Mesothelial cell of epicardium (in vitro differentiated cells): ENCODE results near the gene ALMS1. TPM values are rescaled to one million over a fixed set of nuclear protein-coding genes. Genes with fewer than 3 reads are reported as not detected.

Source experiments
- DNase-seq, 2 experiments: peaks; one replicate each; pipeline ENCODE4 v3.0.0; 2021; ENCODE audit warnings: low spot score in 2 of 2; ENCODE audit not compliant: unreplicated experiment in 2 of 2
- H3K27ac Mint-ChIP-seq: 2 replicates; pipeline ENCODE4 v1.8.0; 2021; ENCODE audit warnings: mixed read lengths
- H3K27me3 Mint-ChIP-seq: 2 replicates; pipeline ENCODE4 v1.8.0; 2021; ENCODE audit warnings: low read depth, mixed read lengths
- H3K36me3 Mint-ChIP-seq: 2 replicates; pipeline ENCODE4 v1.8.0; 2021; ENCODE audit warnings: mixed read lengths
- H3K4me1 Mint-ChIP-seq: 2 replicates; pipeline ENCODE4 v1.8.0; 2021; ENCODE audit warnings: mixed read lengths
- H3K4me3 Mint-ChIP-seq: 2 replicates; pipeline ENCODE4 v1.8.0; 2021; ENCODE audit warnings: mild to moderate bottlenecking, moderate library complexity, mixed read lengths
- H3K9me3 Mint-ChIP-seq: 2 replicates; pipeline ENCODE4 v1.8.0; 2021; ENCODE audit warnings: mixed read lengths
- total RNA-seq: library from RNA; stranded (reverse); gene quantifications from 3 replicates; pipeline ENCODE4 v1.2.1, GENCODE V29; 2021
- TF ChIP-seq, protein P1 (sequence below): fragments of 200-600 bp; sonication (generic); IDR thresholded peaks from one replicate; pipeline ENCODE4 v1.5.0; 2021; ENCODE audit warnings: antibody characterized with exemption; ENCODE audit not compliant: unreplicated experiment

Gene ALMS1
- total RNA-seq, 1 donor from 2014 or later = 42.2 TPM

DNA sequence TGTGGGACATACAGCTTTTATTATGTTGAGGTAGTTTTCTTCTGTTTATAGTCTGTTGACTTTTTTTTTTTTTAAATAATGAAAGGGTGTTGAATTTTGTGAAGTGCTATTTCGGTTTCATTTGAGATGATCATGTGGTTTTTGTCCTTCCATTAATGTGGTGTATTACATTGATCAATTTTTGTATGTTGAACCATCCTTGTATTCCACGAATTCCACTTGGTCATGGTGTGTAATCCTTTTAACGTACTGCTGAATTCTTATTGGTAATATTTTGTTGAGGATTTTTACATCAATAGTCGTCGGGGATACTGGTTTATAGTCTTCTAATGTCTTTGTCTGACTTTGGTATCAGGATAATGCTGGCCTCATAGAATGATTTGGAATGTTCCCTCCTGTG lies 18.8 kb downstream of the ALMS1 start:
- TF ChIP-seq, protein P1, sequence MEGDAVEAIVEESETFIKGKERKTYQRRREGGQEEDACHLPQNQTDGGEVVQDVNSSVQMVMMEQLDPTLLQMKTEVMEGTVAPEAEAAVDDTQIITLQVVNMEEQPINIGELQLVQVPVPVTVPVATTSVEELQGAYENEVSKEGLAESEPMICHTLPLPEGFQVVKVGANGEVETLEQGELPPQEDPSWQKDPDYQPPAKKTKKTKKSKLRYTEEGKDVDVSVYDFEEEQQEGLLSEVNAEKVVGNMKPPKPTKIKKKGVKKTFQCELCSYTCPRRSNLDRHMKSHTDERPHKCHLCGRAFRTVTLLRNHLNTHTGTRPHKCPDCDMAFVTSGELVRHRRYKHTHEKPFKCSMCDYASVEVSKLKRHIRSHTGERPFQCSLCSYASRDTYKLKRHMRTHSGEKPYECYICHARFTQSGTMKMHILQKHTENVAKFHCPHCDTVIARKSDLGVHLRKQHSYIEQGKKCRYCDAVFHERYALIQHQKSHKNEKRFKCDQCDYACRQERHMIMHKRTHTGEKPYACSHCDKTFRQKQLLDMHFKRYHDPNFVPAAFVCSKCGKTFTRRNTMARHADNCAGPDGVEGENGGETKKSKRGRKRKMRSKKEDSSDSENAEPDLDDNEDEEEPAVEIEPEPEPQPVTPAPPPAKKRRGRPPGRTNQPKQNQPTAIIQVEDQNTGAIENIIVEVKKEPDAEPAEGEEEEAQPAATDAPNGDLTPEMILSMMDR = no peak
- Mint-ChIP-seq H3K9me3 (peaks cover 39% of the 10 kb centered on the region), H3K36me3 (peaks cover 50% of the 10 kb centered on the region), H3K4me3 (no peak overlapping the region), H3K27me3 (no peaks in the 10 kb centered on the region), H3K27ac (no peak overlapping the region), H3K4me1 (no peaks in the 10 kb centered on the region)
- DNase-seq = no peak

DNA sequence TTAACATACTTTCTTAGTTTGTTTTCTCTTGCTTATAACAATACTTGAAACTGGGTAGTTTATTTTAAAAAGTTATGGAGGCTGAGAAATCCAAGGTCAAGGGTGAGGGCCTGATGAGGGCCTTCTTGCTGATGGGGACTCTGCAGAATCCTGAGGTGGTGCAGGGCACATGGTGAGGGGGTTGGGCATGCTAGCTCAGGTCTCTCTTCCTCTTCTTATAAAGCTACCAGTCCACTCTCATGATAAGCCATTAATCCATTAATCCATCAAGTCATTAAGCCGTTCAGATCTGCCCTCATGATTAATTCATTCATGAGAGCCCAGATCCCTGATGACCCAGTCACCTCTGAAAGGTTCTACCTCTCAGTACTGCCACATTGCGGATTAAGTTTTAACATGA lies 21.4 kb downstream of the ALMS1 start:
- no peak for DNase-seq
- no peak overlapping the region for H3K27ac Mint-ChIP-seq
- peaks cover 44% of the 10 kb centered on the region for H3K9me3 Mint-ChIP-seq
- no peak overlapping the region for H3K4me3 Mint-ChIP-seq
- no peaks in the 10 kb centered on the region for H3K27me3 Mint-ChIP-seq
- H3K36me3 Mint-ChIP-seq = peaks cover 45% of the 10 kb centered on the region
- H3K4me1 Mint-ChIP-seq = no peaks in the 10 kb centered on the region
- TF ChIP-seq, protein P1 = no peak

DNA sequence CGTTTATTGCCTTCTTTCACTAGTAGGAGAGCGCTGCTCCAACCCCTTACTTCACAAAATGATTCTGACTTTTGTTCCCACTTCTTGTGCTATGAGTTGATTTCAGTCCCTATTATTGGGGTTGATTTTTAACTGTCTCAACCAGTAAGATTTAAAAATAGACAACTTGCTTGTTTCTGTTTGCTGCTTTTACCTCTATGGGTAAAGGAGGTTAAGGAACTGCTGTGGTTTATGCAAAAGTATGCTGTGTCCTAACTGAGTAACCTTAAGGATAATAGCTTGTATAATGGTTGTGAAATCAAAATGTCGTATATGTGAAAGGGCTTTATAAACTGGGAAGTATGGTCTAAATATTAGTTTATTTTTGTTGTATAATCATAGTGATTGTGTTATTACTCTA lies 22.6 kb downstream of the ALMS1 start:
- Mint-ChIP-seq H3K4me3 (no peak overlapping the region), H3K27me3 (no peaks in the 10 kb centered on the region), H3K36me3 (peaks cover 37% of the 10 kb centered on the region), H3K4me1 (no peaks in the 10 kb centered on the region), H3K9me3 (peaks cover 36% of the 10 kb centered on the region), H3K27ac (no peak overlapping the region)
- TF ChIP-seq, protein P1 = no peak
- DNase-seq = no peak

DNA sequence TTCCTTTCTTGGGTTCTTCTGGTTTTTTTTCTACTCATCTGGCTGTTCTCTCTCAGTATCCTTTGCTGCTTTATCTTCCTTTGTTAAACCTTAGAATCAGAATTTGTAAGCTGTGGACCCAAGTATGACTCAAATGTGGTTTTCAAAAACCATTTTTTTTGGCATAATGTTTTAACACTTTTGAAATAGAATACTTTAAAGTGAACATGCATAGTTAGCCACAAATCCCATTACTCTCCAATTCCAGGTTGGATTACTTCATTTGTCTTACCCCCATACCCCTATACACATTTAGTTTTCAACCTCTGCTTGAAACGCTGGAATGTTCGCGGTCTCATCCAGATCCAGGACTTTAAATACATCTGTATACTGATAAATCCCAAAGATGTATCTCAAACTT lies 29.1 kb downstream of the ALMS1 start:
- Mint-ChIP-seq H3K27ac (no peak overlapping the region), H3K4me1 (peaks cover 4% of the 10 kb centered on the region)
- TF ChIP-seq, protein P1 = no peak

DNA sequence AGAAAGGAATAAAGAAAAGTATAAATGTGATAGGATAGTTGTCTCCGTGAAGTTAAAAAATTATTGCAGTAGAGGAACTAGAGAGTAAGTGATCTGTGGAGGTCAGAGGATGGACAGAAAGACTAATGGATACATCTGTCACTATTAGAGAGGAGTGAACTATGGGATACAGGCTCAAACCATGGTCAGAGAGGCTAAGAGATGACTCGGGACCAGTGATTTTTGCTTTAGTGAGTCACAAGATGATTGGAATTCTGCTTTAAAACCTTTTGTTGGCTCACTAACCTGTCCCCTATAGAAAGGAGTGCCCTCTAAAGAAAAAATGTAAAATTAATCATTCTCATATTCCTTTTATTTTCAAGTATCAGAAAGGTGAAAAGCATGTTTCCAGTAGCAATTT lies 30.3 kb downstream of the ALMS1 start:
- TF ChIP-seq, protein P1 = no peak
- no peaks in the 10 kb centered on the region for H3K27me3 Mint-ChIP-seq
- peaks cover 4% of the 10 kb centered on the region for H3K4me1 Mint-ChIP-seq
- H3K9me3 Mint-ChIP-seq = peaks cover 7% of the 10 kb centered on the region
- peaks cover 8% of the 10 kb centered on the region for H3K36me3 Mint-ChIP-seq
- no peak for DNase-seq
- no peak overlapping the region for H3K4me3 Mint-ChIP-seq
- no peak overlapping the region for H3K27ac Mint-ChIP-seq

More for the DNA sequence above, 29.1 kb downstream of the ALMS1 start:
- Mint-ChIP-seq H3K36me3 (peaks cover 15% of the 10 kb centered on the region), H3K9me3 (peaks cover 13% of the 10 kb centered on the region), H3K4me3 (no peak overlapping the region), H3K27me3 (no peaks in the 10 kb centered on the region)
- DNase-seq = no peak

DNA sequence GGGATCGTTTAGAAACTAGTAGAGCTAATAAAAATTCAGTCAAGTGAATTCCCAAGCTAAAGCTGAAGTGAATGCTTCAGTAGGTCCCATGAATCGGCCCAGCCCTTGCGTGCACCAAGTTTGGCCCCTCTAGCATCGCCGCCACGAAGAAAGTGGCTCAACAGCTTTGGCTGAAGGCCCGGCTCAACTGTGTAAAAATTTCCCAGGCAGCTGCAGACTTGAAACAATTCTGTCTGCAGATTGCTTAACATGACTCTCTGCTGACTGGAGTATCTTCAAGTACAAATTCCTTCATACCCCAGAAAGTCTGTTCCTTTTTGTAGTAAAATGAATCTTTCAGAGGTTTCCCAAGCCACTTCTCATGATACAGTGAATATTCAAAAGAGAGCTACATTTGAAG lies 32.7 kb downstream of the ALMS1 start:
- H3K27ac Mint-ChIP-seq = peak overlapping the region; percentile 53
- peak; percentile 23 to 40 for DNase-seq
- peaks cover 4% of the 10 kb centered on the region for H3K4me1 Mint-ChIP-seq
- TF ChIP-seq, protein P1 = no peak
- no peaks in the 10 kb centered on the region for H3K9me3 Mint-ChIP-seq
- no peaks in the 10 kb centered on the region for H3K27me3 Mint-ChIP-seq
- H3K4me3 Mint-ChIP-seq = no peak overlapping the region
- no peaks in the 10 kb centered on the region for H3K36me3 Mint-ChIP-seq
